HG03460 (cell line): Measurements from ENCODE around the gene BMPR2.
"Not testable (repeated sequence)": the region's sequence is repeated elsewhere in the genome, so short reads cannot be mapped to it uniquely, and the experiment has no call there.

Source experiments
- ATAC-seq: cut with Tn5 transposase; IDR thresholded peaks from one replicate; pipeline ENCODE4 v1.9.1; 2021; ENCODE audit not compliant: unreplicated experiment

The BMPR2 gene

DNA sequence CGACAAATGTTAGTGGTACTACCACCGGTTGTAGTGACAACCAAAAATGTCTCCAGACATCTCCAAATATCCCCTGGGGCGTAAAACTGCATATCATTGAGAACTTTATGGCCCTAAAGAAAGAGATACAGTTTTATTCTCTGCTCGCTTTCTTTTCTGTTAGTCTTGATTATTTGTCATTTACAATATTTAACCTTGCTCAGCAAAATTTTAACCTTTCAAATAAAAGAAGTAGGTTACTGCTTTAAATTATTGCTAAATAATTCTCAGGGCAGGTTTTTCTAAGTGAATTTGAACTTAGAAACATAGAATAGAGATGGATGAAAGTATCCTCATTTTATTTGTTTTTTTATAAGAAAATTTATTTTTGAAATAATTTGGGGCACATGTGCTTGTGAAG is 67.9 kb downstream of the BMPR2 start:
- ATAC-seq = no peak

DNA sequence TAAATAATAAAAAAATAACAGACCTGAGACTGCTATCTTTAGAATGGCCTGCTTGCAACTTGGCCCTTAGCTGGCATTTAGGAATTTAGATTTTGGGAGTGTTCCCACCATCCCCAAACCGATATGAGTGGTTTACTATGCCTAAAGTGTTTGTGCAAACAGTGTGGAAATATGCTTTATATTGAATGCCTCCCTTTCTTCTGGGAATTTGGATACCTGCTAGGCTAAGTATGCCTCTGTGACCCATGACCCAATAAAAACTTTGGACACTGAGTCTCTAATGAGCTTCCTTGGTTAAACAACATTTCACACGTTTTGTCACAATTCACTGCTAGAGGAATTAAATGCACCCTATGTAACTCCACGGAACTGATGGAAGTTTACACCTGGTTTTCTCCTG is 73.2 kb downstream of the BMPR2 start:
- ATAC-seq = no peak

DNA sequence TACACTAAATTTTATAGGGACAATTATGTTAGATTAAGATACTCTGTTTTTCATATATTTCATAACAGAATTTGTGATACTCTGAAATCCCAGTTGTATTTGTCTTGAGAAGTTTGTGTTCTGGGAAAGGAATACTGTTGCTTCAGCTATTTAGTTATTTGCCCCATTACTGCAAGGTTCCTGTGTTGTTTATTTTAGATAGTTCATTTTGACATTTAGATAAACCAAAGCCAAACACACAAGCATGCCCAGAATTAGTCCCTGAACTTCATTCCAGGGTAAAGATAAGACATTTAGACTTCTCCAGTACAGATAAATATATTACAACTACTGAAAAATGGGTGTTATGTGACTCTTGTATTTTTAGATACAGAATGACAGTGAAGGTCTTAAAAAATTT is 74.7 kb downstream of the BMPR2 start:
- no peak for ATAC-seq

DNA sequence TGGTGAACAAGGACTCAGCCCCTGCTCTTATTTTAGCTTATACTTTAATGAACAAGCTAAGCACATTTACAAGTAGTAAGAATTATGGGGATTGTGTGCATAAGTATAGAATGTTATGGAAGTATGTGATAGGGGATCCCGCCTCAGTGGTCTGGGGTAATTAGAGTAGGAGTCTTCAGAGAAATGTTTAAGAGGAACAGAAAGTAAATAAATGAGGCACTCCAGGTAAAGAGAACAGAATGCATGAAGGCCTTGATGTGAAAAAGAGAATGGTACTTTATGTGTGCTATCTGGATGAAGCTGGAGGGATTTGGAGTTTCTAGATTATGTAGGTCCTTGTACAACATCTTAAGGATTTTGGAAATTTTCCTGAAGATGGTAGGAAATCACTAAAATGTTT is 76.6 kb downstream of the BMPR2 start:
- no peak for ATAC-seq

DNA sequence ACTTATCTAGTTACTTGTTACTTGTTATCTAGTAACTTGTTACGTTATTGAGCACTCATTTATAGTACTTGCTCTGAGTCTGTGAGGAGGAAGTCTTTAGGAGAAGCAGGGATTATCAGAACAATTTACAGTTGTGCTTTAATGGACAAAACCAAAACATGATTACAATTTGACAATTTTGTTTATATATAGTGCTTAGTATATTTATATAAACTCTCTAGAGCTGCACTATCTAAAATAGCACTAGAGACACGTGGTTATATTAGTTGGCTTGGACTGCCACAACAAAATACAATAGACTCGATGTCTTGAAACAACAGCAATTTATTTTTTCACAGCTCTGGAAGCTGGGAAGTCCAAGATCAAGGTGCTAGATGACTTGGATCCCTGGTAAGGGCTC is 78.4 kb downstream of the BMPR2 start:
- ATAC-seq = no peak

DNA sequence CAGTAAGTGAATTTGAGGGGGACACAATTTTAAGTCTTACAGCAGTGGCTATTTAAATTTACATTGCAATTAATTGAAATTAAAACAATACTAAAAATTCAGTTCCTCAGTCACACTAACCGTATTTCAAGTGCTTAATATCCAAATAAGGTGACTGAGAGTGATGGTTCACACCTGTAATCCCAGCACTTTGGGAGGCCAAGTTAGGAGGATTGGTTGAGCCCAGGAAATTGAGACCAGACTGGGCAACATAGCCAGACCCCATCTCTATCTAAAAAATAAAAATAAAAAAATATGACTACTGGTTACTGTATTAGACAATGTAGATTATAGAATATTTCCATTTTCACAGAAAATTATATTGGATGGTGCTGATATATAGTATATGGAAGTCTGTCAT is 79.0 kb downstream of the BMPR2 start:
- ATAC-seq = no peak

DNA sequence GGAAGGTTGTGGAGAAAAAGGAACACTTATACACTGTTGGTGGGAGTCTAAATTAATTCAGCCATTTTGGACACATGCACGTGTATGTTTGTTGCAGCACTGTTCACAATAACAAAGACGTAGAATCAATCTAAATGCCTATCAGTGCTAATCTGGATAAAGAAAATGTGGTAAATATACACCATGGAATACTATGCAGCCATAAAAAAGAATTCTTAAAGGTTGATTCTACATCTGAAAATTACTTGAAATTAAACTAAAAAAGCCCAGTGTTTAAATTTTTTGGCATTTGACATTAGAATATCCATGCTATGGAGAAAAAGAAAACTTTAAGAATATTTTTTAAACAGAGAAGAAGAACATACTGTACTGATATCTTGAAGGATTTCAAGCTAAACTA is 84.0 kb downstream of the BMPR2 start:
- ATAC-seq = no peak

DNA sequence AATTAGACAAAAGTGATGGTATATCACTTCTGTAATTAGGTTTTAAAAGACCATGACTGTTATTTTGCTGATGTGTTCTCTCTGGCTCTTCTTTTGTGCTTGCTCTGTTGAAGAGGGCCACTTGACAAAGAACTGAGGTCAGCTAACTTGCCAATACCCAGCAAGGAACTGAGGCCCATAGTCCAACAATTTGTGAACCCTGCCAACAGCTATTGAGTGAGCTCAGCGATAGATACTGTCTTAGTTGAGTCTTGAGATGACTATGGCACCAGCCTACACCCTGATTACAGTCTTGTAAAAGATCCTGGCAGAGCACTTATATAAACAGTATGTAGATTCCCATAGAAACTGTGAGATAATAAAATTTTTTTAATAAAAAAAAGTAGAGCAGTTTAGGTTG is 103.0 kb downstream of the BMPR2 start:
- ATAC-seq = no peak

DNA sequence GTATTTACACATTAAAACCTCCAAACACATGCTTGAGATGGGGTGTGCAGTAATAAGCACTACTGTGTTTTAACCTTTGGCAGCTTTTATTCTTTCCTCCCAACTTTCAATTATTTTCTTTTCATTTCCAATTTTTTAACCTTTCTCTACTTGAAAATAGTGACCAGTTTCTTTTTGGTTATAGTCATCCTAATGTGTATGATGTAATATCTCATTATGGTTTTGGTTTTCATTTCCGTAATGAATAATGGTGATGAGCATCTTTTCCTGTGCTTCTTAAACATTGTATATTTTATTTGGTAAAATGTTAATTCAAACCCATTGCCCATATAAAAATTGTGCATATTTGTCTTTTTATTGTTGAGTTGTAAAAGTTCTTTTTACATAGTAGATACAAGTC is 103.5 kb downstream of the BMPR2 start:
- ATAC-seq = no peak

DNA sequence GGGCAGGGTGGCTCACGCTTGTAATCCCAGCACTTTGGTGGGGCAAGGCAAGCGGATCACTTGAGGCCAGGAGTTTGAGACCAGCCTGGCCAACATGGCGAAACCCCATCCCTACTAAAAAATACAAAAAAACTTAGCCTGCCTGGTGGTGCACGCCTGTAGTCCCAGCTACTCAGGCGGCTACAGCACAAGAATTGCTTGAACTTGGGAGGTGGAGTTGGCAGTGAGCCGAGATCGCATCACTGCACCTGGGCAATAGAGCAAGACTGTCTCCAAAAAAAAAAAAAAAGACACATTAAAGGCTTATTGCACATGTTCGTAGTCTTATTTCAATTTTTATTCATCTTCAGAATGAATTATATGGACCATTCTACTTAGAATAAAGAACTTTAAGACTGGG is 110.2 kb downstream of the BMPR2 start:
- ATAC-seq = no peak

DNA sequence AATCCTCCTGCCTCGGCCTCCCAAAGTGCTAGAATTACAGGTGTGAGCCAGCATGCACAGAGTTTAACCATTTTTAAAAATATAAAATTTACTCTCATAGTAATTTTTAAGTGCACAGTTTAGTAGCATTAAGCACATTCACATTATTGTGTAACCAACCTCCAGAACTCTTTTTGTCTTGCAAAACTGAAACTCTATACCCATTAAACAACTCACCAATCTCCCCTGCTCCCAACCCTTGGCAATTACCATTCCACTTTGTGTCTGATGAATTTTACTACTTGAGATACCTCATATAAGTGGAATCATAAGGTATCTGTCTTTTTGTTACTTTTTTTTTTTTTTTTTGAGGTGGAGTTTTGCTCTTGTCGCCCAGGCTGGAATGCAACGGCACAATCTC is 112.5 kb downstream of the BMPR2 start:
- ATAC-seq = no peak

DNA sequence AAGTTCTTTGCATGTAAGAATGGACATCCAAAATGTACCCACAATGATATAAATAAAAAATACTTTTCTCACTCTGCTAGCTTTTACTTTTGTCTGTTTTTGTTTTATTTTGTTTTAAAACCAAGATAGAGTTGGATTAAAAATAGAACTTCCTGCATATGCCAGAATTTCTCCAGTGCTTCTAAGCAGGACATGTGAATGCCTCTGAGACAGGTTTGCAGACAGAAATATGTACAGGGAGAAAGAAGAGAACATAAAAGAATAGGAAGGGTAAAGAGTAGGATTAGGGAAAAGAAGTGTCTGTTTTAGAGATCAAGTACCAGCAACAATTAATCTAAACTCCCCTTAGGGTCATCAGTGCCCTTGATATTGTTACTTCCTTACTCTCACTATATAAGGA is 114.4 kb downstream of the BMPR2 start:
- no peak for ATAC-seq

DNA sequence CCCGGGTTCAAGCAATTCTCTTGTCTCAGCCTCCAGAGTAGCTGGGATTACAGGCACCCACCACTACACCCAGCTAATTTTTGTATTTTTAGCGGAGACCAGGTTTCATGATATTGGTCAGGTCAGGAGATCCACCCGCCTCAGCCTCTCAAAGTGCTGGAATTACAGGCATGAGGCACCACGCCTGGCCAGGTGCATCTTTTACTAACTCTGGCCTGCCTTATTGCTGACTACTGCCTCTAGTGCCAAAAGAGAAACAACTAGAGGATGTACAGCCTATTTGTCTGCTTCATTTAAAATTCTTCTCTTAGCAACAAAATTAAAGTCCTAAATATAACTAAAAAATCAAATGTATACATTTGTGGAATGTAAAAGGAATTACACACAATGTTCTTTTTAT is 115.4 kb downstream of the BMPR2 start:
- ATAC-seq = no peak

DNA sequence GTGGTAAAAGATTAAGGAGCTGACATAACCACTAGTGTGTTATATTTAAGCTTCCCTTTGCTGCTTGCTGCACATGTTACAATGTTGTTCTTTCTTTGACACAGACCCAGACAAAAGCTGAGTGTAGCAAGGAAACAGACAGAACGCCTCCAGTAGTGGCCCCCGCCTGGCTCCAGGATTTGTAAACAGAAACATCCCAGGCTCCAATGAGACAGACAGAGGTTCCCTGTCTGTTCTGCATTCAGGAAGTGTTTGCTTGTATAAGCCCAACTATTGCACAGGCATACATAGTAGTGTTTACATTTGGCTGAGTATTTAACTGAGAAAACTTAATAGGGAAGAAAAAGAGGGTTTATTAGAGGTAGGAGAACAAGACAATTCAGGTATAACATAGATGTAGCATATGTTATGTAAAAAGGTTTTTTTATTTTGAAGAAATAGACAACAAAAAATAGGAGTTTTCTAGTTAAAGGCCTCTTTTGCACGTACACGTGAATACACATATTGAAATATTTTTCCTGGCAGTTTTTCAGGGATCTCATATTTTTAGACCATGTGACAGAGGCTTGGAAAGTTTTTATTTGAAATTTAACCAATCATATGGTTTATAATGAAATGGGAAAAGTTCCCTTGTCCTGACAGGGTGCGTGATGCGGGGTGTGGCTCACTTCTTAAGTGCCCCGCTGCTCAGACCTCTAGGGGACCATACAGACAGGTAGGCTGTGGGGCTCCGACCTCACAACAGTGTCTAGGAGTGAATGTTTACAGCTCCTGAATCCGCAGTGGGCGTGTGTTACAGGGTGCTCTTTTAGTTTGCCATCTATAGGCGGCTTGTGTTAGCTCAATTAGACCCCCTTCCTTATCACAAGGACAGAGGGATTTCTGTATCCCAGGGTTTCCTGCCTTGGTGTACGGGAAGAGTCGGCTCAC is 118.4 kb downstream of the BMPR2 start:
- ATAC-seq = no peak

DNA sequence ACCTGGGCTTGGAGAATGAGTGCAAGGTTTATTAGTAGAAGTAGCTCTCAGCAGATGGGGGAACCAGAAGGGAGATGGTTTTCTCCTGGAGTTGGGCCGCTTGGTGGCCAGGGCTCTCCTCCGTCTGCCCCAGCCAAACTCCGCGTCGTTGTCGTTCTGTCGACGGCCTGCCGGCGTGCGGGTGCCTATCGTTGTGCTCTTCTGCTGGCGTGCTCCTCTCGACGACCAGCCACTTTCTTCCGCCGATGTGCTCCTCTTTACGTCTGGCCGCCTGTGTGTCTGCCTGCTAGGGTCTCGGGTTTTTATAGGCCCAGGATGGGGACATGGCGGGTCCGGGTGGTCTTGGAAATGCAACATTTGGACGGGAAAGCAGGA is 119.1 kb downstream of the BMPR2 start:
- ATAC-seq = no peak

DNA sequence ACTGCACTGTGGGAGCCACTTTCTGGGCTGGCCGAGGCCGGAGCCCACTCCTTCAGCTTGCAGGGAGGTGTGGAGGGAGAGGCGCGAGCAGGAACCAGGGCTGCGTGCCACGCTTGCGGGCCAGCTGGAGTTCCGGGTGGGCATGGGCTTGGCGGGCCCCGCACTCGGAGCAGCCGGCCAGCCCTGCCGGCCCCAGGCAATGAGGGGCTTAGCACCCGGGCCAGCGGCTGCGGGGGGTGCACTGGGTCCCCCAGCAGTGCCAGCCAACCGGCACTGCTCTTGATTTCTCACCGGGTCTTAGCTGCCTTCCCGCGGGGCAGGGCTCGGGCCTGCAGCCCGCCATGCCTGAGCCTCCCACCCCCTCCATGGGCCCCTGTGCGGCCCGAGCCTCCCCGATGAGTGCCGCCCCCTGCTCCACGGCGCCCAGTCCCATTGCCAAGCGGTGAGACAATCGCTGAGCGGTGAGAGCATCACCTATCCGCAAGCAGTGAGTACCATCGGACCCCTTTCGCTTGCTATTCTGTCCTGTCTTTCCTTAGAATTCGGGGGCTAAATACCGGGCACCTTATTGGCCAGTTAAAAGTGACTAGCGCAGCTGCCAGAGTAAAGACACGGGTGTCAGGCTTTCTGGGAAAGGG is 120.8 kb downstream of the BMPR2 start:
- not testable (repeated sequence) for ATAC-seq

DNA sequence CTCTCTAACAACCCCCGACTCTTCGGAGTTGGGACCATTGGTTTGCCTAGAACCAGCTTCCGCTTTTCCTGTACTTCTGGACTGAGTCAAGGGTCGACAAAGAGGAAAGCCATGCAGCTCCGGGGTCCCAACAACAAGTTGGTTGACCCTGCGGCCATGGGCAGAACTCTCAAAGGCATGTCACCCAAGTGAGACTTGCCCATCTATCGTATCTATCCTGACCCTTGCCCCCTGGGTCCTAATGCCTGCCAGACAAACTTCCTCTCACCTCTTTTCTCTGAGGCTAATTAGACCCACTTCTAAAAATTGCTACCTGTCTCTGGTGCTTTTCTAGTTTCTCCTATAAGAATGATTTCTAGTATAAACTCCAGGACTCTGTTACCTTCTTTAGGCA is 121.3 kb downstream of the BMPR2 start:
- not testable (repeated sequence) for ATAC-seq

DNA sequence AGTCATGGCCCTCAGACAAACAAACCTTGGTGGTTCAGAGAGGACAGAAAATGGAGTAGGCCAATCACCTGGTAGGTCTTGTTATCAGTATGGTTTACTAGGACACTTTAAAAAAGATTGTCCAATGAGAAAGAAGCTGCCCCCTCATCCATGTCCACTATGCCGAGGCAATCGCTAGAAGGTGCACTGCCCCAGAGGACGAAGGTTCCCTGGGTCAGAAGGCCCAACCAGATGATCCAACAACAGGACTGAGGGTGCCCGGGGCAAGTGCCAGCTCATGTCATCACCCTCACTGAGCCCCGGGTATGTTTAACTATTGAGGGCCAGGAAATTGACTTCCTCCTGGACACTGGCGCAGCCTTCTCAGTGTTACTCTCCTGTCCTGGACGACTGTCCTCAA is 123.7 kb downstream of the BMPR2 start:
- not testable (repeated sequence) for ATAC-seq

DNA sequence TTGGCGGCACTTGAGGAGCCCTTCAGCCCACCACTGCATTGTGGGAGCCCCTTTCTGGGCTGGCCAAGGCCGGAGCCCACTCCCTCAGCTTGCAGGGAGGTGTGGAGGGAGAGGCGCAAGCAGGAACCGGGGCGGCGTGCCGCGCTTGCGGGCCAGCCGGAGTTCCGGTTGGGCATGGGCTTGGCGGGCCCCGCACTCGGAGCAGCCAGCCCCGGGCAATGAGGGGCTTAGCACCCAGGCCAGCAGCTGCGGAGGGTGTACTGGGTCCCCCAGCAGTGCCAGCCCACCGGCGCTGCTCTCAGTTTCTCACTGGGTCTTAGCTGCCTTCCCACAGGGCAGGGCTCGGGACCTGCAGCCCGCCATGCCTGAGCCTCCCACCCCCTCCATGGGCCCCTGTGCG is 127.1 kb downstream of the BMPR2 start:
- ATAC-seq = not testable (repeated sequence)

DNA sequence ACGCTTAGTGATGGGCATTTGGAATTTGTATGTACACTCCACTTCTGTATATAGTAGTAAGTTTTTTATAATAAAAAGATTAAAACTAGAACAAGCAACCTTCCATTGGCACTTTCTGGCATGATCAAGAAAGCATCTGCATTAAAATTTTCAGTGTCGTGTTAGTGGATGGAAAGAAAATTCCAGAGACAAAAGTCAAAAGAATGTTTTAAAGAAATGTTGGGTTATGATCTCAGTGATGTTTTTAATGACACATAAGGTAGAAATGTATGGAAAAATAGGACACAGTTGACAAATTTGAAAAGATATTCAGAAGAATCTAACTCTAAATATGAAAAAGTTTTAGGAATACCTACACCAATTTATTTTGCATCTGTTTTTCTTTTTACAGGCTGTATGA is 132.6 kb downstream of the BMPR2 start:
- ATAC-seq = no peak

DNA sequence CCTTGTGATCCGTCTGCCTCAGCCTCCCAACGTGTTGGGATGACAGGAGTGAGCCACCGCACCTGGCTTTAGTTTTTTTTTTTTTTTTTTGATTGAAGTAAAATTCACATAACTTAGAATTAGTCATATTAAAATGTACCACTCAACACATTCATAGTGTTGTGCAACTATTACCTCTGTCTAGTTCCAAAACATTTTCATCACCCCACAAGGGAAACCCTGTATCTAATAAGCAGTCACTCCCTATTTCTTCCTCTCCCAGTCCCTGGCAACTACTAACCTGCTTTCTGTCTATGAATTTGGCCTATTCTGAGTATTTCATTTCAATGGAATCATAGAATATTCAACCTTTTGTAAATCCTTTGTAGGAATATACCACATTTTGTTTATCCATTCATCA is 134.8 kb downstream of the BMPR2 start:
- ATAC-seq = no peak

DNA sequence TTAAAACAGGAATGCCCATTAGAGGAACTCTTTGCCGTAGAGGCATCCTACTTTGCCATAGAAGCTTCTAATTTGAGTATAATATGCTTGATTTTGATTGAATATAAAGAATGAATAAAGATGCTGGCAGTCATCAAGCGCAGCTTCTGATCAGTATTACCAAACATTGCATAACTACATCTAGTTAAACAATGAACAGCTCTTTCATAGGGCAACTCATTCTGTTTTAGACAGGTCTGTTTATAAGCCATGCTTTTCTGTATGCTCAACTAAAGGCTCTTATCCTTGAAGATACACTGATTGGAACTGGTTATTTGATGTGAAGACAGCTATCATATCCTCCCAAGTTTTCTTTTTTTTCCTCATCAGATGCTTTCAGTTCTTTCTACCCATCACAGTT is 136.0 kb downstream of the BMPR2 start:
- no peak for ATAC-seq

DNA sequence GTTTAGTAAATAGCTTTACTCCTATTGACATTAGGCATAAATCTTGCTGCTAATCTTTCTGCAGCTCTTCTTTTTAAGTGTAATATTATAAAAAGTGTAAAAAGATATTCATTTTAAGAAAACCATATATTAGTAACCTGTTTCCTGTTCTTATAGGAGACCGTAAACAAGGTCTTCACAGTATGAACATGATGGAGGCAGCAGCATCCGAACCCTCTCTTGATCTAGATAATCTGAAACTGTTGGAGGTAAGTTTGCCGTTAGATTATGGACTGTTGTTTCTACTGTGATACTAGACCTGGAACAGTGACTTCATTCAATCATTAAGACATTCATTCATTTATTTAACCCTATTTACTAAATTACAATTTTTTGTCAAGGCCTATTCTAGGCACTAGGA is 138.6 kb downstream of the BMPR2 start:
- no peak for ATAC-seq
